Measurements from ENCODE around the gene IGFALS. TPM values are rescaled to one million over a fixed set of nuclear protein-coding genes. Genes with fewer than 3 reads are reported as not detected.

The IGFALS gene
- total and polyA plus RNA-seq, 2 experiments from 2014 or later = 0.16 TPM; not detected in 1

DNA sequence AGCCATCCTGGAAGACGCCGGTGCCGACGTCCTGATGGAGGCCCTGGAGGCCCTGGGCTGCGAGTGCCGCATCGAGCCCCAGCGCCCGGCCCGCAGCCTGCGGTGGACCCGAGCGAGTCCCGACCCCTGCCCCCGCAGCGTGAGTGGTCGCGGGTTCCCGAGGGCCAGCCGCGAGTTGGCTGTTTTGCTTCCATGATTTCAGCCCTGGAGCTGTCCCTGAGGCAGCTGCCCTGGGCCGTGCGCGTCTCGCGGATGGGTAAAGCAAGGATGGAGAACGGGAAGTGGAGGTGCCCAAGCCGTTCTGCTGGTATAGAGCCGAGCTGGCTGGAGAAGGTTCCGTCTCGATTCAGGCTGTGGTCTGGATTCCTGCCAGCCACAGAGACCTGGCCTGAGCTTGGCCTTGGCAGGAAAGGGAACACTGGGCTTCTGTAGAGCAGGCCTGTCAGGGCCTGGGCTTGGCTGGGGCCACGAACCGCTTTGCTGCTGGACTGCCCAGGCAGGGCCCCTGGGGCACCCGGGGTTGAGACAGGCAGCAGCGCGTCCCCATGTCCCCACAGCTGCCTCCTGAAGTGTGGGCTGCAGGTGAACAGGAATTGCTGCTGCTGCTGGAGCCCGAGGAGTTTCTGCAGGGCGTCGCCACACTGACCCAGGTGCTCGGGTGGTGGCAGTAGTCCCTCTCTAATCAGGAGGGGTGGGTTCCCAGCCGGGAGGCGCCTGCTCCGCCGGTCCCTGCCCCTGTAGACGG, 19.6 kb downstream of the IGFALS start:
- peaks cover 4% of the 10 kb centered on the region; the same call in 2 of the 3 replicates for H3K9me3 Mint-ChIP-seq

More for the DNA sequence above, 19.6 kb downstream of the IGFALS start:
- H3K27ac ChIP-seq (ENCODE audit: low read depth) = no peak overlapping the region
- H4K20me1 ChIP-seq (replicated peaks; ENCODE audit: insufficient read depth) = peaks cover 1% of the 10 kb centered on the region; the same call in 1 of the 2 replicates
- H3K36me3 Mint-ChIP-seq (ENCODE audit: low read depth) = peaks cover 23% of the 10 kb centered on the region
- peaks cover 25% of the 10 kb centered on the region for H3K27me3 Mint-ChIP-seq (ENCODE audit: insufficient read depth, low read depth, poor library complexity)
- peaks cover 4% of the 10 kb centered on the region for H3K4me1 ChIP-seq (ENCODE audit: insufficient read depth)
- no peaks in the 10 kb centered on the region for H3K9me2 ChIP-seq (ENCODE audit: insufficient read depth)
- H2AFZ ChIP-seq = 0 out of 2 replicates have a peak overlapping the region, but pooled peaks have one; percentile 52
- peaks cover 14% of the 10 kb centered on the region; the same call in 1 of the 2 replicates for H3F3A ChIP-seq (replicated peaks; ENCODE audit: low read depth)
- no peaks in the 10 kb centered on the region for H3K36me3 ChIP-seq (ENCODE audit: insufficient read depth)
- peak overlapping the region; percentile 97 for H3K4me3 ChIP-seq
- ATAC-seq = peak; percentile 1; the same call in 2 of the 3 replicates
- TF ChIP-seq STAT1 (IDR thresholded peaks at IDR 0.05; ENCODE audit: unreplicated experiment) = no peak
- no peak for TF ChIP-seq POLR2AphosphoS5 (IDR thresholded peaks at IDR 0.05; ENCODE audit: low read depth)
- no peak for TF ChIP-seq EZH2 (IDR thresholded peaks at IDR 0.05; ENCODE audit: low read depth, unreplicated experiment)
- no peak for TF ChIP-seq JUNB (IDR thresholded peaks at IDR 0.05; ENCODE audit: unreplicated experiment)
- TF ChIP-seq, protein P1, sequence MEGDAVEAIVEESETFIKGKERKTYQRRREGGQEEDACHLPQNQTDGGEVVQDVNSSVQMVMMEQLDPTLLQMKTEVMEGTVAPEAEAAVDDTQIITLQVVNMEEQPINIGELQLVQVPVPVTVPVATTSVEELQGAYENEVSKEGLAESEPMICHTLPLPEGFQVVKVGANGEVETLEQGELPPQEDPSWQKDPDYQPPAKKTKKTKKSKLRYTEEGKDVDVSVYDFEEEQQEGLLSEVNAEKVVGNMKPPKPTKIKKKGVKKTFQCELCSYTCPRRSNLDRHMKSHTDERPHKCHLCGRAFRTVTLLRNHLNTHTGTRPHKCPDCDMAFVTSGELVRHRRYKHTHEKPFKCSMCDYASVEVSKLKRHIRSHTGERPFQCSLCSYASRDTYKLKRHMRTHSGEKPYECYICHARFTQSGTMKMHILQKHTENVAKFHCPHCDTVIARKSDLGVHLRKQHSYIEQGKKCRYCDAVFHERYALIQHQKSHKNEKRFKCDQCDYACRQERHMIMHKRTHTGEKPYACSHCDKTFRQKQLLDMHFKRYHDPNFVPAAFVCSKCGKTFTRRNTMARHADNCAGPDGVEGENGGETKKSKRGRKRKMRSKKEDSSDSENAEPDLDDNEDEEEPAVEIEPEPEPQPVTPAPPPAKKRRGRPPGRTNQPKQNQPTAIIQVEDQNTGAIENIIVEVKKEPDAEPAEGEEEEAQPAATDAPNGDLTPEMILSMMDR (conservative IDR thresholded peaks at IDR 0.05; ENCODE audit: low read depth in 2 of 2) = no peak
- TF ChIP-seq CREB1 (CRISPR knock-in tag; IDR thresholded peaks at IDR 0.05; ENCODE audit: low read depth) = no peak
- TF ChIP-seq, protein P2, sequence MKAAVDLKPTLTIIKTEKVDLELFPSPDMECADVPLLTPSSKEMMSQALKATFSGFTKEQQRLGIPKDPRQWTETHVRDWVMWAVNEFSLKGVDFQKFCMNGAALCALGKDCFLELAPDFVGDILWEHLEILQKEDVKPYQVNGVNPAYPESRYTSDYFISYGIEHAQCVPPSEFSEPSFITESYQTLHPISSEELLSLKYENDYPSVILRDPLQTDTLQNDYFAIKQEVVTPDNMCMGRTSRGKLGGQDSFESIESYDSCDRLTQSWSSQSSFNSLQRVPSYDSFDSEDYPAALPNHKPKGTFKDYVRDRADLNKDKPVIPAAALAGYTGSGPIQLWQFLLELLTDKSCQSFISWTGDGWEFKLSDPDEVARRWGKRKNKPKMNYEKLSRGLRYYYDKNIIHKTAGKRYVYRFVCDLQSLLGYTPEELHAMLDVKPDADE (IDR thresholded peaks at IDR 0.05) = no peak
- no peak for TF ChIP-seq ZNF114 (CRISPR knock-in tag; IDR thresholded peaks at IDR 0.05)
- TF ChIP-seq NANOG (IDR thresholded peaks at IDR 0.05; ENCODE audit: borderline replicate concordance) = no peak
- TF ChIP-seq, protein P3, sequence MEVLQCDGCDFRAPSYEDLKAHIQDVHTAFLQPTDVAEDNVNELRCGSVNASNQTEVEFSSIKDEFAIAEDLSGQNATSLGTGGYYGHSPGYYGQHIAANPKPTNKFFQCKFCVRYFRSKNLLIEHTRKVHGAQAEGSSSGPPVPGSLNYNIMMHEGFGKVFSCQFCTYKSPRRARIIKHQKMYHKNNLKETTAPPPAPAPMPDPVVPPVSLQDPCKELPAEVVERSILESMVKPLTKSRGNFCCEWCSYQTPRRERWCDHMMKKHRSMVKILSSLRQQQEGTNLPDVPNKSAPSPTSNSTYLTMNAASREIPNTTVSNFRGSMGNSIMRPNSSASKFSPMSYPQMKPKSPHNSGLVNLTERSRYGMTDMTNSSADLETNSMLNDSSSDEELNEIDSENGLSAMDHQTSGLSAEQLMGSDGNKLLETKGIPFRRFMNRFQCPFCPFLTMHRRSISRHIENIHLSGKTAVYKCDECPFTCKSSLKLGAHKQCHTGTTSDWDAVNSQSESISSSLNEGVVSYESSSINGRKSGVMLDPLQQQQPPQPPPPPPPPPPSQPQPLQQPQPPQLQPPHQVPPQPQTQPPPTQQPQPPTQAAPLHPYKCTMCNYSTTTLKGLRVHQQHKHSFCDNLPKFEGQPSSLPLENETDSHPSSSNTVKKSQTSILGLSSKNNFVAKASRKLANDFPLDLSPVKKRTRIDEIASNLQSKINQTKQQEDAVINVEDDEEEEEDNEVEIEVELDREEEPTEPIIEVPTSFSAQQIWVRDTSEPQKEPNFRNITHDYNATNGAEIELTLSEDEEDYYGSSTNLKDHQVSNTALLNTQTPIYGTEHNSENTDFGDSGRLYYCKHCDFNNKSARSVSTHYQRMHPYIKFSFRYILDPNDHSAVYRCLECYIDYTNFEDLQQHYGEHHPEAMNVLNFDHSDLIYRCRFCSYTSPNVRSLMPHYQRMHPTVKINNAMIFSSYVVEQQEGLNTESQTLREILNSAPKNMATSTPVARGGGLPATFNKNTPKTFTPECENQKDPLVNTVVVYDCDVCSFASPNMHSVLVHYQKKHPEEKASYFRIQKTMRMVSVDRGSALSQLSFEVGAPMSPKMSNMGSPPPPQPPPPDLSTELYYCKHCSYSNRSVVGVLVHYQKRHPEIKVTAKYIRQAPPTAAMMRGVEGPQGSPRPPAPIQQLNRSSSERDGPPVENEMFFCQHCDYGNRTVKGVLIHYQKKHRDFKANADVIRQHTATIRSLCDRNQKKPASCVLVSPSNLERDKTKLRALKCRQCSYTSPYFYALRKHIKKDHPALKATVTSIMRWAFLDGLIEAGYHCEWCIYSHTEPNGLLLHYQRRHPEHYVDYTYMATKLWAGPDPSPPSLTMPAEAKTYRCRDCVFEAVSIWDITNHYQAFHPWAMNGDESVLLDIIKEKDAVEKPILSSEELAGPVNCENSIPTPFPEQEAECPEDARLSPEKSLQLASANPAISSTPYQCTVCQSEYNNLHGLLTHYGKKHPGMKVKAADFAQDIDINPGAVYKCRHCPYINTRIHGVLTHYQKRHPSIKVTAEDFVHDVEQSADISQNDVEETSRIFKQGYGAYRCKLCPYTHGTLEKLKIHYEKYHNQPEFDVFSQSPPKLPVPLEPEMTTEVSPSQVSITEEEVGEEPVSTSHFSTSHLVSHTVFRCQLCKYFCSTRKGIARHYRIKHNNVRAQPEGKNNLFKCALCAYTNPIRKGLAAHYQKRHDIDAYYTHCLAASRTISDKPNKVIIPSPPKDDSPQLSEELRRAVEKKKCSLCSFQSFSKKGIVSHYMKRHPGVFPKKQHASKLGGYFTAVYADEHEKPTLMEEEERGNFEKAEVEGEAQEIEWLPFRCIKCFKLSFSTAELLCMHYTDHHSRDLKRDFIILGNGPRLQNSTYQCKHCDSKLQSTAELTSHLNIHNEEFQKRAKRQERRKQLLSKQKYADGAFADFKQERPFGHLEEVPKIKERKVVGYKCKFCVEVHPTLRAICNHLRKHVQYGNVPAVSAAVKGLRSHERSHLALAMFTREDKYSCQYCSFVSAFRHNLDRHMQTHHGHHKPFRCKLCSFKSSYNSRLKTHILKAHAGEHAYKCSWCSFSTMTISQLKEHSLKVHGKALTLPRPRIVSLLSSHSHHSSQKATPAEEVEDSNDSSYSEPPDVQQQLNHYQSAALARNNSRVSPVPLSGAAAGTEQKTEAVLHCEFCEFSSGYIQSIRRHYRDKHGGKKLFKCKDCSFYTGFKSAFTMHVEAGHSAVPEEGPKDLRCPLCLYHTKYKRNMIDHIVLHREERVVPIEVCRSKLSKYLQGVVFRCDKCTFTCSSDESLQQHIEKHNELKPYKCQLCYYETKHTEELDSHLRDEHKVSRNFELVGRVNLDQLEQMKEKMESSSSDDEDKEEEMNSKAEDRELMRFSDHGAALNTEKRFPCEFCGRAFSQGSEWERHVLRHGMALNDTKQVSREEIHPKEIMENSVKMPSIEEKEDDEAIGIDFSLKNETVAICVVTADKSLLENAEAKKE (CRISPR knock-in tag; IDR thresholded peaks at IDR 0.05) = no peak
- TF ChIP-seq EZH2phosphoT487 (IDR thresholded peaks at IDR 0.05; ENCODE audit: unreplicated experiment) = no peak
- TF ChIP-seq ZNF331 (CRISPR knock-in tag; IDR thresholded peaks at IDR 0.05; ENCODE audit: low read depth) = no peak
- TF ChIP-seq, protein P4, sequence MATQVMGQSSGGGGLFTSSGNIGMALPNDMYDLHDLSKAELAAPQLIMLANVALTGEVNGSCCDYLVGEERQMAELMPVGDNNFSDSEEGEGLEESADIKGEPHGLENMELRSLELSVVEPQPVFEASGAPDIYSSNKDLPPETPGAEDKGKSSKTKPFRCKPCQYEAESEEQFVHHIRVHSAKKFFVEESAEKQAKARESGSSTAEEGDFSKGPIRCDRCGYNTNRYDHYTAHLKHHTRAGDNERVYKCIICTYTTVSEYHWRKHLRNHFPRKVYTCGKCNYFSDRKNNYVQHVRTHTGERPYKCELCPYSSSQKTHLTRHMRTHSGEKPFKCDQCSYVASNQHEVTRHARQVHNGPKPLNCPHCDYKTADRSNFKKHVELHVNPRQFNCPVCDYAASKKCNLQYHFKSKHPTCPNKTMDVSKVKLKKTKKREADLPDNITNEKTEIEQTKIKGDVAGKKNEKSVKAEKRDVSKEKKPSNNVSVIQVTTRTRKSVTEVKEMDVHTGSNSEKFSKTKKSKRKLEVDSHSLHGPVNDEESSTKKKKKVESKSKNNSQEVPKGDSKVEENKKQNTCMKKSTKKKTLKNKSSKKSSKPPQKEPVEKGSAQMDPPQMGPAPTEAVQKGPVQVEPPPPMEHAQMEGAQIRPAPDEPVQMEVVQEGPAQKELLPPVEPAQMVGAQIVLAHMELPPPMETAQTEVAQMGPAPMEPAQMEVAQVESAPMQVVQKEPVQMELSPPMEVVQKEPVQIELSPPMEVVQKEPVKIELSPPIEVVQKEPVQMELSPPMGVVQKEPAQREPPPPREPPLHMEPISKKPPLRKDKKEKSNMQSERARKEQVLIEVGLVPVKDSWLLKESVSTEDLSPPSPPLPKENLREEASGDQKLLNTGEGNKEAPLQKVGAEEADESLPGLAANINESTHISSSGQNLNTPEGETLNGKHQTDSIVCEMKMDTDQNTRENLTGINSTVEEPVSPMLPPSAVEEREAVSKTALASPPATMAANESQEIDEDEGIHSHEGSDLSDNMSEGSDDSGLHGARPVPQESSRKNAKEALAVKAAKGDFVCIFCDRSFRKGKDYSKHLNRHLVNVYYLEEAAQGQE (IDR thresholded peaks at IDR 0.05; ENCODE audit: unreplicated experiment) = no peak
- H3K4me3 Mint-ChIP-seq = peak overlapping the region; percentile 99
- no peaks in the 10 kb centered on the region for H3K27me3 ChIP-seq (ENCODE audit: insufficient read depth)
- no peak for DNase-seq (ENCODE audit: low spot score)
- no peak overlapping the region for H3K27ac Mint-ChIP-seq
- peaks cover 8% of the 10 kb centered on the region for H3K4me1 Mint-ChIP-seq
- H3K4me2 ChIP-seq = peak overlapping the region; percentile 96
- H3K79me2 ChIP-seq (replicated peaks; ENCODE audit: insufficient read depth) = peaks cover 15% of the 10 kb centered on the region

Data from GM23338 (cell line).